Measurements from ENCODE around the gene PLCH1. TPM values are rescaled to one million over a fixed set of nuclear protein-coding genes. Genes with fewer than 3 reads are reported as not detected.

PLCH1 gene
- total RNA-seq, 2 experiments from 2014 or later, result 0.03 to 0.20 TPM

DNA sequence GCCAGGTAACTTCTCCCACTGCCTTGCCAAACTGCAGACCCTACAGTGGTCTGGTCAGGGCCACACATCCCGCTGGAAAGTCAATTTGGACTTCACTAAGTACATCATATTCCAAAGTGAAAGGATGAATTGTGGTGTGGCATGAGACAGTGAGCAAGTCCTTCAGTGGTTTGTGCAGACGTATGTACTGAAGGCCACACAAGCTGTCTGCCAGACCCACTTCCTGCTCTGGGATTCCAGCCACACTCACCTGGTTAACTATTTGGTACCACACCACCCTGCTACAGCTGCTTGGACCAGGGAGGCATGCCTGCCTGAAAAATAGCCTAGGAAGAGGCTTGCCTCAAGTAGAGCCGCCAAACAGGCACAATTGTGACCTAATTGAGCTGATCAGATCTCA, 357.3 kb downstream of the PLCH1 start:
- intact Hi-C loops (cut with DNase I, micrococcal nuclease), result no loop called here
- ATAC-seq (ENCODE audit: poor library complexity), result no peak
- DNase-seq, result no peak
- TF ChIP-seq, protein P1, sequence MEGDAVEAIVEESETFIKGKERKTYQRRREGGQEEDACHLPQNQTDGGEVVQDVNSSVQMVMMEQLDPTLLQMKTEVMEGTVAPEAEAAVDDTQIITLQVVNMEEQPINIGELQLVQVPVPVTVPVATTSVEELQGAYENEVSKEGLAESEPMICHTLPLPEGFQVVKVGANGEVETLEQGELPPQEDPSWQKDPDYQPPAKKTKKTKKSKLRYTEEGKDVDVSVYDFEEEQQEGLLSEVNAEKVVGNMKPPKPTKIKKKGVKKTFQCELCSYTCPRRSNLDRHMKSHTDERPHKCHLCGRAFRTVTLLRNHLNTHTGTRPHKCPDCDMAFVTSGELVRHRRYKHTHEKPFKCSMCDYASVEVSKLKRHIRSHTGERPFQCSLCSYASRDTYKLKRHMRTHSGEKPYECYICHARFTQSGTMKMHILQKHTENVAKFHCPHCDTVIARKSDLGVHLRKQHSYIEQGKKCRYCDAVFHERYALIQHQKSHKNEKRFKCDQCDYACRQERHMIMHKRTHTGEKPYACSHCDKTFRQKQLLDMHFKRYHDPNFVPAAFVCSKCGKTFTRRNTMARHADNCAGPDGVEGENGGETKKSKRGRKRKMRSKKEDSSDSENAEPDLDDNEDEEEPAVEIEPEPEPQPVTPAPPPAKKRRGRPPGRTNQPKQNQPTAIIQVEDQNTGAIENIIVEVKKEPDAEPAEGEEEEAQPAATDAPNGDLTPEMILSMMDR (IDR thresholded peaks at IDR 0.05), result no peak
- Histone ChIP-seq H3K36me3 (ENCODE audit: insufficient read depth, low read length) (no peaks in the 10 kb centered on the region), H3K9me3 (ENCODE audit: control insufficient read depth in 1 of 2, insufficient read depth in 1 of 2, low read length in 2 of 2) (peaks cover 0 to 4% of the 10 kb centered on the region in 2 experiments), H3K27me3 (ENCODE audit: control insufficient read depth in 1 of 2, insufficient read depth in 2 of 2, low read length in 2 of 2) (no peaks in the 10 kb centered on the region), H3K27ac (ENCODE audit: low read depth in 1 of 2, low read length in 2 of 2) (no peak overlapping the region), H3K4me3 (ENCODE audit: low read length) (no peak overlapping the region), H3K4me1 (ENCODE audit: insufficient read depth, low read length) (no peaks in the 10 kb centered on the region)
- no peak overlapping the region for H3K4me3 Mint-ChIP-seq
- H3K4me1 Mint-ChIP-seq (ENCODE audit: low read depth), result no peaks in the 10 kb centered on the region
- ChIA-PET CTCF (no interaction called here), POLR2A (no interaction called here)
- no peaks in the 10 kb centered on the region for H3K36me3 Mint-ChIP-seq (ENCODE audit: low read depth)
- H3K27ac Mint-ChIP-seq, result no peak overlapping the region
- H3K27me3 Mint-ChIP-seq, result no peaks in the 10 kb centered on the region
- no peaks in the 10 kb centered on the region for H3K9me3 Mint-ChIP-seq

DNA sequence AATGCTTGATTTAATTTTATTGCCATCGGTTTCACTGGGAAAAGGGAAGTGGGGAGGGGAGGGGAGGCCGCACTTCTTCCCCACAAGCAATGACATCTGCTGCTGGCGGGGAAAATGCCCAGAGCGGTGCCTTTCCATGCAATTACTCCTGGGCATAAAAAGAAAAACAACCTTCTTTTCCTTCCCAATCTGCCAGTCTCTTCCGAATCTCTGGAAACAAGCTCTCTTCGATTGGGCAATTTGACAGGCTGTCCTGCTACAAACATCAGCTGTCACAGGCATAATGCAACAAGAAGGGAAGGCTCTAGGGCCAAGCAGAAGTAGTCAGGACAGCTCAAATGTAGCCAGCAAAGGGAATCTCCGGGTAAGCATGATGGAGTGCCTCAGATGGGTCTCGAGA, 358.0 kb downstream of the PLCH1 start:
- H3K27me3 Mint-ChIP-seq, result no peaks in the 10 kb centered on the region
- Histone ChIP-seq H3K4me3 (ENCODE audit: low read length) (no peak overlapping the region), H3K36me3 (ENCODE audit: insufficient read depth, low read length) (no peaks in the 10 kb centered on the region), H3K27ac (ENCODE audit: low read depth in 1 of 2, low read length in 2 of 2) (no peak overlapping the region), H3K27me3 (ENCODE audit: control insufficient read depth in 1 of 2, insufficient read depth in 2 of 2, low read length in 2 of 2) (no peaks in the 10 kb centered on the region), H3K9me3 (ENCODE audit: control insufficient read depth in 1 of 2, insufficient read depth in 1 of 2, low read length in 2 of 2) (peaks cover 0 to 7% of the 10 kb centered on the region in 2 experiments), H3K4me1 (ENCODE audit: insufficient read depth, low read length) (no peaks in the 10 kb centered on the region)
- TF ChIP-seq, protein P1 (IDR thresholded peaks at IDR 0.05), result no peak
- no peak overlapping the region for H3K27ac Mint-ChIP-seq
- no peak for DNase-seq
- no peaks in the 10 kb centered on the region for H3K36me3 Mint-ChIP-seq (ENCODE audit: low read depth)
- POLR2A ChIA-PET, result no interaction called here
- no peak overlapping the region for H3K4me3 Mint-ChIP-seq
- intact Hi-C loops (cut with DNase I, micrococcal nuclease), result no loop called here
- ATAC-seq (ENCODE audit: poor library complexity), result no peak
- H3K9me3 Mint-ChIP-seq, result no peaks in the 10 kb centered on the region
- CTCF ChIA-PET, result no interaction called here
- H3K4me1 Mint-ChIP-seq (ENCODE audit: low read depth), result no peaks in the 10 kb centered on the region

DNA sequence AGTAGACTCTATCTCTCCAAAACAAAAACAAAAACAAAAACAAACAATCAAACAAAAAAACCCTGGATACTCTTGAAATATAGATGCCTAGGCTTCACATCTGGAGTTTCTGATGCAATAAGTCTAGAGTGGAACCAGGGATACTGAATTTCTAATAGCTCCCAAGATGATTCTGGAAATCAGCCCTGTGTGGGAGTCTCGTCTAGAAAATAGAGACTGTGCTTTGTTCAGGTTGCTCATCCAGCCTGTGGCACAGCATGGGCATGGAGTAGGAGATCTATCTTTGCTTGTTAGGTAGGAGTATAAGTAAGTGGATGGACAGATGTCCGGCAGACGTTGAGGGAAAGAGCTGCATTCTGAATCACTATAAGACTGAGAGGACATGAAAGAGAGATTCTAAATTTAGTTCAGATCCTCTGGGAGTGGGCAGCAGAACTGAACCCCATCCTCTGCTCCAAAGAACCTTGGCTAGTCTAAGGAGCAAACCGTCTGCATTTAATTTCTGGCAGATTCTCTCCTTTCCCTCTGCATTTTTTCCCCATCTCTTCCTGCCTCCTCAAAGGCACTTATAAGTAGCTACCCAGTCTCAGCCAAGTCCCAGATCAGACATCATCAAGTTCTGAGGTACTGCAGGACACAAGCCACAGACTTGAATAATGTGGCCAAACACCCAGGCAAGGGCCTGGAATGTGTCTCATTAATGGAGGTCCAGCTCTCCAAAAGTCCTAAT, 358.8 kb downstream of the PLCH1 start:
- ChIA-PET CTCF (no interaction called here), POLR2A (no interaction called here)
- H3K27me3 ChIP-seq (ENCODE audit: control insufficient read depth in 1 of 2, insufficient read depth in 2 of 2, low read length in 2 of 2), result no peaks in the 10 kb centered on the region
- intact Hi-C loops (cut with DNase I, micrococcal nuclease), result no loop called here
- H3K27me3 Mint-ChIP-seq, result no peaks in the 10 kb centered on the region
- ATAC-seq (ENCODE audit: poor library complexity) (no peak), DNase-seq (no peak)
- H3K4me3 ChIP-seq (ENCODE audit: low read length), result no peak overlapping the region
- no peak overlapping the region for H3K27ac Mint-ChIP-seq
- no peaks in the 10 kb centered on the region for H3K36me3 Mint-ChIP-seq (ENCODE audit: low read depth)
- no peak overlapping the region for H3K27ac ChIP-seq (ENCODE audit: low read depth in 1 of 2, low read length in 2 of 2)
- H3K36me3 ChIP-seq (ENCODE audit: insufficient read depth, low read length), result no peaks in the 10 kb centered on the region
- TF ChIP-seq, protein P1 (IDR thresholded peaks at IDR 0.05), result no peak
- H3K9me3 Mint-ChIP-seq, result no peaks in the 10 kb centered on the region
- no peak overlapping the region for H3K4me3 Mint-ChIP-seq
- no peaks in the 10 kb centered on the region for H3K4me1 Mint-ChIP-seq (ENCODE audit: low read depth)
- no peaks in the 10 kb centered on the region for H3K4me1 ChIP-seq (ENCODE audit: insufficient read depth, low read length)
- H3K9me3 ChIP-seq (ENCODE audit: control insufficient read depth in 1 of 2, insufficient read depth in 1 of 2, low read length in 2 of 2), result peaks cover 0 to 7% of the 10 kb centered on the region in 2 experiments

Data from CD4-positive, alpha-beta T cell (primary cell).